CD4-positive, alpha-beta T cell treated with Interleukin-17A for 4 hours (primary cell): ENCODE measurements around the gene KRTAP2-3.
"Not testable (repeated sequence)": the region's sequence is repeated elsewhere in the genome, so short reads cannot be mapped to it uniquely, and the experiment has no call there.

Experiments
- DNase-seq: peaks from one replicate; pipeline ENCODE4 v3.0.0-alpha.2; 2020; ENCODE audit warnings: mixed read lengths

KRTAP2-3 gene

DNA sequence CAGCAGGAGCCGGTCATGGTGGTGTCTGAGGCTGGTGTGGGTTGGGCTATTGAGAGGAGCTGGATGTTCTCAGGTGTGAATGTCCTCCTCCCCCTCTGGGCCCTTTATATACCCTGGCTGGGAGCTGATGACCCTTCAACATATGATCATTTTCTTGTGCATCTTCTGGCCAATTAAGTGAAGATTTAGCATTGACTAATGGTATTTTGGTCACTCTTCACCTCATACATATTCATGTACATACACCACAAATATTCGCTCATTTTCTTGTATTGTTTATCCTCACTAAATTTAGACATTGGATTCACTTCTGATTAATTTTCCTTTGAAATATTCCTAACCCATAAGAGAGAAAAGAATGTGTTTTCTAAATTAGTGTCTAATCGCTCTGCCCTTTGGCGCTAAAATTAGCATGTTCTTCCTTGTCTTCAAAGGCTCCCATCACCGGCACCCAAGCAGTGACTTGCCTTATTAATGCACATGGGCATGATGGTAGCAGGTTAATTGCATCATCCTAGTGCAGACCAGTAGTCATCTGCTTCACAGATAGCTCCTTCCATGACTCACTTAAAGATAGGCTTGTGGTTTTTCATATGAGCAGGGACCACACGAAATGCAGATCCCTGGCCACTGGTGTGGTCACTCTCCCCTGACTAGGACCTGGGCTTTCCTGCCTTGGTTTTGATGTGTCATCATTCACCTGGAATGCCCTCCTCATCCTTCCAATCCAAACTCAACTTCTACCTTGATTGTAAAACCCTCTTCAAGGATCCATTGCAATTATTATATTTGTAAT lies 6.1 kb upstream of the KRTAP2-3 start, which contains the start of gene KRTAP2-4:
KRTAP2-4 (minus strand) TSS at position 51 of the 796 bp plus-strand sequence; CDS start at position 17, 34 bp downstream.
- no peak for DNase-seq

GRCh38 chr17:41065016-41065689 lies 5.2 kb upstream of the KRTAP2-3 start:
- DNase-seq, result not testable (repeated sequence)

- DNase-seq, result no peak
Measured at GRCh38 chr17:41064301-41064700, 4.4 kb upstream of the KRTAP2-3 start.

DNA sequence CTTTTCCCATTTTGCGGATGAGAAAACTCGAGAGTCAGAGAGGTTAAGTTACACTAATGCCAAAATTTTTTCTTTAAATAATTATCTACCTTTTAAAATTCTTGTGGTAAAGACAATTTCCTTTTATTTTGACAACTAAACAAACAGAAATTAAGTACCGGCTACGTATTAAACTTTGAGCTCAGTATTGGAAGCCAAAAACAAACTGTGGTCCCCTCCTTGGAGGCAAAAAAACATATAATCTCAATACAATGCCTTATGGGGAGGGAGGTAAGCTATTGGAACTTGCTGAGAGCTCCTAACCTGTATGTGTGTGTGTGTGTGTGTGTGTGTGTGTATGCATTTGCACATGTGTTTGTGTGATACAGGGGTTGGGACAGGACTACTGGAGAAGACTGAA lies 3.5 kb upstream of the KRTAP2-3 start:
- DNase-seq, result no peak

GRCh38 chr17:41061964-41062363 lies 2.0 kb upstream of the KRTAP2-3 start:
- DNase-seq, result no peak

DNA sequence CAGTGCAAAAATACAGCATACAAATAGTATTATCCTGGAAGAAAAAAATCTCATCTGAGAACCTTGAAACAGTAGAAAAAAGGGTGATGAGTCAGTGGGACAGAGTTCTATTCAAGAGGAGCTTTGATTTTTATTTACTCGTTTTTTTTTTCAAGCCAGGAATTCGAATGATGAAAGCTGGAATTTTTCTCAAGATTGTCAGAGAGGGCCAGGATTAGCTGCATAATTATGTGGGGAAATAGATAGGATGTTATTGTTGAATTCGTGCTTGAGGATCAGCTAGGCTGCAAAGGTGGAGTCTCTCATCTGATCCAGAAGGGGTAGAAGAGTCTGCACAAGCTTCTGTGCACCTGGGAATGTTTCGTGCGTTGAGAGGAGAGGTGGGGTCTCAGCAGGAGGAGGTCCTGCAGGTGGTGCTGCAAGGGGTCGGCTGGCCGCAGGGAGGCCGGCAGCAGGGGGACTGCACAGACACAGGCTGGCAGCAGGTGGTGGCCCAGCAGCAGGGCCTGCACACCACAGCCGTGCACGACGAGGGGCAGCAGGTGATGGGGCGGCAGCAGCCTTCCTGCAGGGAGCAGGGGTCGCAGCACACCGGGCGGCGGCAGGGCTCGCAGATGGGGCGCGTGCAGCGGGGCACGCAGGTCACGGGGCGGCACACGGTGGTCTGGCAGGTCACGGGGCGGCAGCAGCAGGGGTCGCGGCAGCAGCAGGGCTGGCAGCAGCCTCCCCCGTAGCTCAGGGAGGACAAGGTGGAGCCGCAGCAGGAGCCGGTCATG lies 450 bp downstream of the KRTAP2-3 start:
- not testable (repeated sequence) for DNase-seq

DNA sequence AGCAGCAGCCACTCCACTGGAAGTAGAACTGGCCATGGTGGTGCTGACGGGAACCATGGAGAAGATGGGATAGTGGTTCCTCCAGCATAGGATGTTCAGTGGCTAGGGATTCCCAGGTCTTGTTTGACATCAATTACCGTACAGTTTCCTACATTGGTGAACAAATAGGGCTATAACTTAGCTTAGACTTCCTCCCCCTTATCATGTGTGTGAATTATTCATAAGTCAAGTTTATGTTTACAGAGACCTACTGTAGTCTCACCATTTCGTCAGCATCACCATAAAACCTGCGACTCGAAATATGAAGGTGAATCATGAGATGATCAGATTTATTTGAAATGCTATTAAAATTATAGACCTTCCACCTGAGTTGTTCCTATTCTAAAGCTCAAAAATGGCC lies 1.2 kb downstream of the KRTAP2-3 start:
- DNase-seq, result no peak

DNA sequence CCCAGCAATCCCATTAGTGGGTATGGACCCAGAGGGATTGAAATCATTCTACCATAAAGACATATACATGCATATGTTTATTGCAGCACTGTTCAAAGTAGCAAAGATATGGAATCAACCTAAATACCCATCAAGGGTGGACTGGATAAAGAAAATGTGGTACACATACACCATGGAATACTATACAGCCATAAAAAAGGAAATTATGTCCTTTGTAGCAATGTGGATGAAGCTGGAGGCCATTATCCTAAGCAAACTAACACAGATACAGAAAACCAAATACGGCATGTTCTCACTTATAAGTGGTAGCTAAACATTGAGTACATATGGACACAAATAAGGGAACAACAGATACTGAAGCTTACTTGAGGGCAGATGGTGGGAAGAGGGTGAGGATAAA lies 2.4 kb downstream of the KRTAP2-3 start:
- no peak for DNase-seq

DNA sequence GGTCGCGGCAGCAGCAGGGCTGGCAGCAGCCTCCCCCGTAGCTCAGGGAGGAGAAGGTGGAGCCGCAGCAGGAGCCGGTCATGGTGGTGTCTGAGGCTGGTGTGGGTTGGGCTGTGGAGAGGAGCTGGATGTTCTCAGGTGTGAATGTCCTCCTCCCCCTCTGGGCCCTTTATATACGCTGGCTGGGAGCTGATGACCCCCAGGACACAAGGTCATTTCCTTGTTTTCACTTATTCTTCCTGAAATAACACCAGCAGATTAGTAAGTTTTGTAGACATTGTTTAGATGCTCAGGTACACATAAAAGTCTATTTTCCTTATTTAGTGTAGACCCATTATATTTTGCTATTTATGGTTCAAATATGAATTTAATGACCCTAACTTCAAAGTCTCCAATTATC lies 4.8 kb downstream of the KRTAP2-3 start, which contains the start of gene KRTAP2-2:
KRTAP2-2 (minus strand) TSS at position 101 of the 400 bp plus-strand sequence; CDS start at position 82, 19 bp downstream.
- DNase-seq, result not testable (repeated sequence)

GRCh38 chr17:41054556-41054955 lies 5.4 kb downstream of the KRTAP2-3 start:
- not testable (repeated sequence) for DNase-seq

- DNase-seq, result no peak
Measured at GRCh38 chr17:41054025-41054424, 5.9 kb downstream of the KRTAP2-3 start.

GRCh38 chr17:41052566-41052965 lies 7.3 kb downstream of the KRTAP2-3 start:
- no peak for DNase-seq

DNA sequence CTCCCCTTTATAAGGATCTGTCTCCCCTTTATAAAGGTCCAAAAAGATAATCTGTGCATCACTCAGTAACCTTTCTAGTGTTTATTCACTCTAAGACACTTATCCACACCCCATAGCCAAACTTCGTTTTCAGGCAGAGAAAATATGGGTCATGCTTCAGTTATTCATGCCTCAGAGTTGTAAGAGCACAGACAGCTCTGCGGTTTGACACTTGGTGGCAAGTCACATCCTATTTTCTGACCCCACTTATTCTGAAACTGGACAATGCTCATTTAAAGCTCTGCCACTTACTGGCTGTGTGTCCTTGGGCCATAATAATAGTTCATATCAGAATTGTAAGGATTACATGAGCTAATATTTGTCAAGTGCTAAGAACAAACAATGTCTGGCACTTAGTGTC lies 10.8 kb downstream of the KRTAP2-3 start:
- no peak for DNase-seq

DNA sequence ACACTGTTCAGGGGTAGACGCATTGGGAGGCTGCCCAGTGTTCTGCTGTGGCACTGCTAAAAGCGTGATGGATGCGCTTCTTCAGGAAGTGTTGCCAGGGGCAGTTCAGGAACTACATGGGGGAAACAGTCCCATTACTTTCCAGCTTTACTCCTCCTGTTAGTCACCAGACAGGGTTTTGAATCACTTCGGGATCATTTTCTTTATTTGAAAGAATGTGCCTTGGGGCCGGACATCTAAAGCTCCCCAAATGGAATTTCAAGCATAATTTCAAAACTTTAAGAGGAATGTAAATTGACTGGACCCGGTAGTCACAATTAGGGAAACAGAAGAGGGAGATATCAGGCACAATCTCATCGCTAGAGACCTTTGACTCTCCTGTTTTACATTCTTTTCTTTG lies 11.5 kb downstream of the KRTAP2-3 start:
- DNase-seq, result no peak

DNA sequence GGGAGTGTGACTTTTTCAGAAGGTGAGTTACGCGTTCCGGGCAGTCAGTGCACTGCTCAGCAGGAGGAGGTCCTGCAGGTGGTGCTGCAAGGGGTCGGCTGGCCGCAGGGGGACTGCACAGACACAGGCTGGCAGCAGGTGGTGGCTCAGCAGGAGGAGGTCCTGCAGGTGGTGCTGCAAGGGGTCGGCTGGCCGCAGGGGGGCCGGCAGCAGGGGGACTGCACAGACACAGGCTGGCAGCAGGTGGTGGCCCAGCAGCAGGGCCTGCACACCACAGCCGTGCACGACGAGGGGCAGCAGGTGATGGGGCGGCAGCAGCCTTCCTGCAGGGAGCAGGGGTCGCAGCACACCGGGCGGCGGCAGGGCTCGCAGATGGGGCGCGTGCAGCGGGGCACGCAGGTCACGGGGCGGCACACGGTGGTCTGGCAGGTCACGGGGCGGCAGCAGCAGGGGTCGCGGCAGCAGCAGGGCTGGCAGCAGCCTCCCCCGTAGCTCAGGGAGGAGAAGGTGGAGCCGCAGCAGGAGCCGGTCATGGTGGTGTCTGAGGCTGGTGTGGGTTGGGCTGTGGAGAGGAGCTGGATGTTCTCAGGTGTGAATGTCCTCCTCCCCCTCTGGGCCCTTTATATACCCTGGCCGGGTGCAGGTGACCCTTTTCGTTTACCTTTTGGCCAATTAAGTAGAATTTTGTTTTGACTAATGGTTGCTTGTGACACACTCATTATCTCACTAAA lies 13.0 kb downstream of the KRTAP2-3 start, which contains the start of gene KRTAP2-1:
KRTAP2-1 (minus strand) TSS at position 582 of the 731 bp plus-strand sequence; CDS start at position 533, 49 bp downstream.
- not testable (repeated sequence) for DNase-seq

DNA sequence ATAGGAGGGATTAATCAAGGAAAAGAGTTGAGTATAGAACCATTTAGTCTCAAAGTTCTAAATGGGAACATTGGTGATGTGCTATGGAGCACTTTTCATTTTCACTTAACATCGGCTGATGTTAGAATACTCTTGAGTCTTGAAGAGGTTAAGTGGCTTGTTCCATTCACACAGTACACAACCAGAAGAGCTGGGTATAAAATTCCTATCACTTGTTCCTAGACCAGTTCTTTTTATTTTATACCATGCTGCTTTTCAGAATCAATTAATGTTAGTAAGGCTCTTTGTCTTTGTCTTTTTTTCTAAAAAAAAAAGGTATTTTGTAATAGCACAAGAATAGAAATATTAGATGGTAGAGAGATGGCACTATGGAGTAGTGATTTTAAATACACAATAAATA lies 17.0 kb downstream of the KRTAP2-3 start:
- DNase-seq, result no peak

- not testable (repeated sequence) for DNase-seq
Measured at GRCh38 chr17:41040783-41041571, 18.9 kb downstream of the KRTAP2-3 start, which contains the start of gene KRTAP1-1. Gene KRTAP1-1 (minus strand): TSS chr17:41041450. CDS start chr17:41041397, 53 bp downstream.

DNA sequence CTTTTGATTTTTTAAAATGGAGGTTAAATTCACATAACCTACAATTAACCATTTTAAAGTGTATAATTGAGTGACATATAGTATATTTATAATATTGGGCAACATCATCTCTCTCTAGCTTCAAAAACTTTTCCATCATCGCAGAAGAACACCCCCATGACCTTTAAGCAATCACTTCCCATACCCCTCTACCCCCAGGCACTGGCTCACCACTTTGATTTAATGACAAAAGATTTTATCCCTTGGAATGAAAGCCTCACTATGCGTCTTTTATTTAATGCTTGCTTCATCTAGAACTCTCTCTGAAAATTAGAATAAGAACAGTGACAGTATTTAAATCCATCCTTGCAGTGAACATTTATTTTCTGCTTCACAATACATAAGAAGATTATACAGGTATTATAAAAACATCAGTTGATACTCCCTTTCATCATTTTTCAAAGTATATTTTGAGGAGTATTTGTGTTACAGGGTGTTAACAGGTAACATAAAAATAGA lies 22.0 kb downstream of the KRTAP2-3 start:
- no peak for DNase-seq

GRCh38 chr17:41034346-41034935 lies 25.5 kb downstream of the KRTAP2-3 start, which contains the start of gene KRTAP1-3:
Gene KRTAP1-3 (minus strand): TSS chr17:41034874. CDS start chr17:41034821, 53 bp downstream.
- not testable (repeated sequence) for DNase-seq

DNA sequence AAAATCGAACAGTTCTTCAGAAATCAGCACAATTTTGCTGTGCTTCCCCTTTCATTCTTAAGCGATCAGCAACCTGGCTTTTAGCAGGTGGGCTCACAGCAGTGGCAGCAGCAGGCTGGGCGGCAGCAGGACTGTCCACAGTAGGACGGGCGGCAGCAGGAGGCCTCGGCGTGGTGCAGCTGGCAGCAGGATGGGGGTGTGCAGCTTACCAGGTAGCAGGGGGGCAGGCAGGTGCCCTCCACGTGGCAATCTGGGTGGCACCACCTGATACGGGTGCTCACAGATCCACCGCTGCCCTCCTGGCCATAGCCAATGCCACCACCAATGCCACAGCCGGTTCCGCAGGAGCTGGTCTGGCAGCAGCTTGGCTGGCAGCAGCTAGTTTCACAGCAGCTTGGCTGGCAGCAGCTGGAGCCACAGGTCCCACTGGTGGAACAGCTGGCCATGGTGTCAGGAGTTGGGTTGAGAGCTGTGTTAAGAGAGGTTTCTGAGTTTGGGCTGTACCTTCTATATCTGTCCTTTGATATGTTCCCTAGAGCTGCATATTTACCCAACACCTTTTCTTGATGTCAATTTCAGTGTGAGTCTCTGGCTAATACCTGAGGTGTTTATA lies 30.2 kb downstream of the KRTAP2-3 start, which contains the start of gene KRTAP1-4:
KRTAP1-4 (minus strand) TSS at position 563 of the 613 bp plus-strand sequence; CDS start at position 446, 117 bp downstream.
- no peak for DNase-seq
